Measurements from ENCODE around the gene ME3.

The ME3 gene

GRCh38 chr11:86672007-86672621, at the start of gene ME3:
TSS of gene ME3 (minus strand) at chr11:86672616.
- peak; percentile 59 for DNase-seq

DNA sequence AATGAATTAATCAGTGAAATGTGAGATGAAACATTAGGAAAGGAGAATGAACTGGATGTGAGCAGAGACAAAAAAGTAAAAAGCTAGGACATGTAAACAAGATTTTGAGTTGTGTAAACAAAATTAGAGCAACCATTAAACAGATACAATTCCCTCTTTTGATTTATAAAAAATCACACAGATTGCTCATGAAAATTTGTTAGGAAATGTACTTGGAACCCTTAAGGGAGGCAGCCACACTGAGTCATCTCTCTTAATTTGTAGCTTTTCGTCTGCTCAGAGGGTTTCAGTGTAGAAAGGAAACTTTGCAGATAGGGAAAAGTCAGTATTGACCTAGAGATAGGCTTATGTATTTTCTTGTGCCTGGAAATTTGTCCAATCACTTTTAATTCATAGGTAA, 49.6 kb upstream of the ME3 start:
- no peak for DNase-seq

- DNase-seq, result no peak
Observed at GRCh38 chr11:86720546-86720945, 48.1 kb upstream of the ME3 start.

- DNase-seq, result no peak
Observed at GRCh38 chr11:86719781-86720463, 47.5 kb upstream of the ME3 start.

GRCh38 chr11:86718999-86719398, 46.6 kb upstream of the ME3 start:
- no peak for DNase-seq

DNA sequence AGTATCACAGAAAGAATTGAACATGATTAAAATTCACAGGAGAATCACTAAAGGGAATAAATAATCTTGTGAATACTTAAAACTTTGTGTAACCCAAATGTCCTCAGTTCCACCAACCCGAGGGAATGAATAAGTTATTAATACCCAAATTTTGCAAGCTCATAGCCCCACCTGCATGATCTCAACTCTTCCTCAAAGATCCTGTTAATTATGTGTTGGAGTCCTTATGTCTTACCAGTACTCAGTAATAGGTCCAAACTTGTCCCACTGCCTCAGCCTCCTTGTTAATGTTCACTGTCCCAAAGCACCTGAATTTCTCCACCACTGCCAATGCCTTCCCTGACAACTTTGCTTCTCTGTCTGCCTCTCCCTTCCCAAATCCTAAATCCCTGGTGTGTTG, 46.1 kb upstream of the ME3 start:
- no peak for DNase-seq

DNA sequence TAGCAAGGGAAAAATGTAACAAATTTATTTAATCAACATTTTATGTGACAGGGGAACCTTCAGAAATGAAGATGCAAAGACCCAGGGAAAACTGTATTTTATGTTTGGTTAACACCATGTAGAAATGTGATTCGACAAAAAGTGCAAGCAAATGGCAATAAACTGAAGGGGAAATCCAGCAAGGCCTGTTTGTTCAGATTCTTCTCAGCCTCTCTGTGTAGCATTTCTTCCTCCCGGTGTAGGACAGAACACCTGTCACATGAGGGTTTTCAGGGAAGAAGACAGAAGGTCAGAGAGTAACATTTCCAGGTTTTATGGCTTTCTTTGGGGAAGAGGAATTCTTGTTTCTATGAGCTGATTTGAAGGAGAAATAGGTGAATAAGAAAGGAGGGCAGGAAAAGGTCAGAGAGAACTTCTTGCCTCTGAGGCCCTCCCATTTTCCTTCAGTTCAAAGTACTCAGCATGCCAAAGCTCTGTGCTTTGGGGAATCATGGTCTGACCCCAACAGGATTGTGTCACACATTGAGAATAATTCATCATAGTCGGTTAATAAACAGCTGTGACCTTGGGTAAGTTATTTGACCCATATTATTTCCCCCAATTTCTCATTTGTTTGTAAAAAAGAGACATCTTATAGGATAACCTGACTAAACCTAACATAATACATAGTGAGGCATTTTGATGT, 45.5 kb upstream of the ME3 start:
- DNase-seq, result no peak

DNA sequence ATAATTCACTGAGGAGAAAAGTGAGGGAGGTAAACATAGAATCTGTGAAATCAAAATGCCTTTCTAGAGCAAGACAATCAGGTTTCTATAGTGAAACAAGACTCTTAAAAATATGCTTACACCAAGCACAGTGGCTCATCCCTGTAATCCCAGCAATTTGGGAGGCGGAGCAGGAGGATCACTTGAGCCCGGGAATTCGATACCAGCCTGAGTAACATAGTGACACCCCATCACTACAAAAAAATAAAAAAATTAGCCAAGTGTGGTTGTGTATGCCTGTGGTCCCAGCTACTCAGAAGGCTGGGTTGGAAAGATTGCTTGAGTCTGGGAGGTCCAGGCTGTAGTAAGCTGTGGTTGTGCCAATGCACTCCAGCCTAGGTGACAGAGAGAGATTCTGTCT, 43.2 kb upstream of the ME3 start:
- no peak for DNase-seq

- DNase-seq, result no peak
Observed at GRCh38 chr11:86713552-86713951, 41.1 kb upstream of the ME3 start.

DNA sequence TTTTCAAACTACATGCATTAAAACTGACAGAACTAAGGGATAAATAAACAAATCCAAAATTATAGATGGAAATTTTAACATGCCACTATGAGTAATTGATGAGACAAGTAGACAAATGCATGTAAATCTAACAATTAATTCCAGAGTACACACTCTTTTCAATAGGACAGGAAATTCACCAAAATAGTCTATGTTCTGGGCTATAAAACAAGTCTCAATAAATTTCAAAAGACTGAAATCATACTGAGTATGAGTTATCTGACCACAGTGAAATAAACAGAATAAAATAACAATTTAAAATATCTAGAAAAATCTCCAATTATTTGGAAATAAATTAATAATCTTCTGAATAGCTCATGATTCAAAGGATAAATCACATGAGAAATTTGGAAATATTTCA, 38.5 kb upstream of the ME3 start:
- no peak for DNase-seq

- no peak for DNase-seq
Observed at GRCh38 chr11:86708669-86709068, 36.3 kb upstream of the ME3 start.

DNA sequence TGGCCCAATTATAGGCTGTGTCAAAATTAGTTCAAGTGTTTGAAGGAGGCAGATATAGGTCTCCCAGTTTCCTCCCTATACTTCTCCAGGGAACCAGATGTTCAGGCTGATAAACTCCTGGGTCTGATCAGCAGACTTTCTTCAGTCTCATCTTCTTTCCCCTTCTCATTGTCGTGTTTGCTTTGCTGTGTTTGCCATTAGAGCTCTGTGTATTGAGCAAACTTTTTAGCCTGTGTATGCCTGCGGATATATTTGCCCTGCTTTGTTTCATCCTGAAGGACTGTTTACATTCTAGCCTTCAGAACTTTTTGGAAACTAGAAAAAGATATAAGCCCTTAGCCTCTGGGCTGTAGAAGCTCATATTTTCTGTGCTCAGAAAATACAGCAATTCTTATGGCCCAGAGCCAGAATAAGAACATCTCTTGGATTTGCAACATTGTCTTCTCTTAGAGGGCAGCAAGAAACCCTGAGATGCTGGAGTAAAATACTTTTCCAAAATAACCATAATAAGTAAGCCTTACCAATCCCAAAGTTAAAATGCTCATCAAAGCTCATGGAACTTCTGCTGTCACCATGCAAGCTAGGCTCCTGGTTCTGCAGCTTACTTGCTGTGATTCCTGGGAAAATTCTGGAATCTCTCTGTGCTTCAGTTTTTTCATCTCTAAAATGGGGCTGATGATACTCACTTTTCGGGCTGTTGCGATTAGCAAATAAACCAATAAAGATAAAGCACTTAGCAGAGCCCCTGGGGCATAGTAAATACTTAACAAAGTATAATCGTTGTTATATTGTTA, 34.1 kb upstream of the ME3 start:
- no peak for DNase-seq

DNA sequence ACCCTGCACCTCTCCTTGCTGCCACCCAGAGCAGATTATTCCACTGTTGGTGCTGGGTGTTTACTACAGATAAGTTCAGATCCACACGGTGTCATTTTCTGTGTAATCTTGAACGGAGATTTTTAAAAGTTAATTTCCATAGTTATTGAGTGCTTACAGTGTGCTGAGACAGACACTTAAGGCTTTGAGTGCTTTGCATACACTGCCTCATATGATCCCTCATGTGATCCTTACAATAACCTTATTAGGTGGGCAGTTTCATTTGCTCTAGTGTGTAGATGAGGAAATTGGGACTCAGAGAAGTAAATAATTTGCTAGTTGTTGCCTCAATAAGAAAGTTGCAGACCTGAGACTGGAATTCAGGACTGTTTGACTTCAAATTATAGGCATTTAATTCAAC, 32.3 kb upstream of the ME3 start:
- DNase-seq, result no peak

GRCh38 chr11:86703987-86704386, 31.6 kb upstream of the ME3 start:
- DNase-seq, result no peak

GRCh38 chr11:86702220-86702983, 30.0 kb upstream of the ME3 start:
- DNase-seq, result no peak

DNA sequence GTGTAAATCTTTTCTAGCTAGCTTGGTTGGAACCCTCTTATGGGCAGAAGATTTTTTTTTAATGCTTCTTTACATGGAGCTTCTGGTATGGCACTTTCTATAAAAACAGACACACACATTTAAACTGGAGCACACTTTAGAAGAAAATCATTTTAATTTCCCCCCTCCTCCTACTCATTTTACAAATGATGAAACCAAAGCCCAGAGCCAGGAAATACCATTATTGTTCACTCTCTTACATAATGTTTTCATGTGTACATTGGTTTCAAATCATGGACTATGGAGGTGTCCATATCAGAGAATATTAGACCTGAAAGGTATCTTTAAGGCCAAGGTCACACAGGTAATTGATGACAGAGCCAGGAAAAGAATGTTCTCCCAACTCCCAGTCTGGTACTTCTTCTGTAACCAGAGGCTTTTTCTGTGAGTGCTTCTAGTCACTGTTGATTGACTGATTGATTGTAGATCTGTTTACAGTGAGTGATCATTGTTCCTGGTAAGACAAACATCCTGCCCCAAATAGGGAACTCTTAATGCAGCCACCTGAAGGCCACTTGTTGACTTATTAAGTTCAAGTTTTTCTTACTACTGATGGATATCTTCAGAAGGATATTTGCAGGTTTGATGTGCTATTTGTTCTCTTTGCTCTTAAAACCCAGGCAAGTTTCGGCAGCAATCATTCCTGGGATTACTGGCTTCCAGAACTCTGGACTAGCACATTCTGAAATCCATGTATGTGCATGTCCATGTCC, 26.8 kb upstream of the ME3 start:
- DNase-seq, result no peak

- no peak for DNase-seq
Observed at GRCh38 chr11:86698639-86699038, 26.2 kb upstream of the ME3 start.

- no peak for DNase-seq
Observed at GRCh38 chr11:86696451-86696850, 24.0 kb upstream of the ME3 start.

DNA sequence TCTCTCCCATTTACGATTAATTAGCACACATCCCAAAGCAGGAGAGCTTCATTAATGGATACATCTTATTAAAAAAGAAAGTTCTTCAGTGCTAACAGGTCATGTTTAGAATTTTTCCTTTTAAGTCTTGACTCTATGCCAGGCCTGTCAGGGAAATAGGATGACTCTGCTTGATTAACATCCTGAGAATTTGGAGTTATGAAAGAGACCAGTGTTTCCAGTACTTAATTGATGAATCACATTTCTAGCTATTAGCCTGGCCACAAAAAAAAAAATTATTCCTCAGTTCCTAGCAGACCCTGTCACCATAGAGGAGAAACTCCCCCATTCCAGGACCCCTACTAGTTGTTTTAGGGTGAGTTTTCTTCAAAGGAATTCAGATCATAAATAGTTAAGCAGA, 23.6 kb upstream of the ME3 start:
- DNase-seq, result no peak

DNA sequence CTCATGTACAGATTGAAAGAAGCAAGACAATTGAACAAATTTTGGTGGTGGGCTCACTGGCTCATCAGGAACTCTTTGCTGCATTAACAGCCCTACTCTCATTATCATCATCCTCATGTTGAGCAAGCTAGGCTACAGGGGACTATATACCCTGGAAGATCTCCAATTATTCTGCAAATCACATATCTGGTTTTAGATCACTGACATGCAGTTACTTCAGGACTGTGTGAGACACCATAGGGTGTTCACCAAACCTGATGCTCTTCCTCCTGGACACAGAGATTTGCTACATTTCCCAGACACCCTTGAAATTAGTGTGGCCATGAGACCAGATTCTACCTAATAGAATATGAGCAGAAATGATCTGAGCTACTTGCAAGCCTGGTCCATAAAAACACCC, 23.0 kb upstream of the ME3 start:
- DNase-seq, result no peak

DNA sequence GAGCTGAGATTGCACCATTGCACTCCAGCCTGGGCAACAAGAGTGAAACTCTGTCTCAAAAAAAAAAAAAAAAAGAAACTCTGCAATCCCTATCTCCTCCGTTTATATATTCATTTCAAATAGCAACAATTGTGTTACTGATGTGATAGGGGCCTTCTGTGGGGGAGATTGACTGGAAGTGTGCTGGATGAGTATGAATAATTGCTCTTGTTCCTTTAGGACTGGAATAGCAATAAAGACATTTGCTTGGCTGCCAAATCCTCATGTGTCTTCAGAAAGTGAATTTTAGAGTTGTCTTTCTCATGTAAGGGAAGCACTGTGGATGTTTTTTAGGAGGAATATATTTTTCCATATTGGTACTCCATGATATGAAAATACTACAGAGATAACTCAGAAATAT, 21.1 kb upstream of the ME3 start:
- DNase-seq, result no peak

GRCh38 chr11:86692746-86693145, 20.3 kb upstream of the ME3 start:
- no peak for DNase-seq

All from NCI-H510A (cell line).